Ishikawa (cell line): ENCODE results near the gene PREX1.

Experiments used
- CEBPB ChIP-seq: IDR thresholded peaks from 2 replicates; pipeline ENCODE4 v1.6.1; 2012
- CREB1 ChIP-seq: IDR thresholded peaks from 2 replicates; pipeline ENCODE4 v1.6.1; 2012; ENCODE audit warnings: low read depth
- EGR1 ChIP-seq: IDR thresholded peaks from 2 replicates; pipeline ENCODE4 v1.6.1; 2012
- EP300 ChIP-seq: IDR thresholded peaks from 2 replicates; pipeline ENCODE4 v1.6.1; 2012; ENCODE audit warnings: borderline replicate concordance
- FOXM1 ChIP-seq: IDR thresholded peaks from 2 replicates; pipeline ENCODE4 v1.6.1; 2012; ENCODE audit warnings: low read depth, borderline replicate concordance
- MAX ChIP-seq: IDR thresholded peaks from 2 replicates; pipeline ENCODE4 v1.6.1; 2012
- NFIC ChIP-seq: IDR thresholded peaks from 2 replicates; pipeline ENCODE4 v1.6.1; 2012
- RAD21 ChIP-seq: IDR thresholded peaks from 2 replicates; pipeline ENCODE4 v1.6.1; 2012; ENCODE audit warnings: low read depth
- REST ChIP-seq: IDR thresholded peaks from 2 replicates; pipeline ENCODE4 v1.6.1; 2012; ENCODE audit warnings: low read depth, mild to moderate bottlenecking
- TAF1 ChIP-seq: IDR thresholded peaks from 2 replicates; pipeline ENCODE4 v1.6.1; 2012; ENCODE audit warnings: low read depth, mild to moderate bottlenecking
- TCF12 ChIP-seq: IDR thresholded peaks from 2 replicates; pipeline ENCODE4 v1.6.1; 2012; ENCODE audit warnings: low read depth
- TEAD4 ChIP-seq: IDR thresholded peaks from 2 replicates; pipeline ENCODE4 v1.6.1; 2012
- YY1 ChIP-seq: IDR thresholded peaks from 2 replicates; pipeline ENCODE4 v1.6.1; 2012; ENCODE audit warnings: low read depth
- ZBTB7A ChIP-seq: IDR thresholded peaks from 2 replicates; pipeline ENCODE4 v1.6.1; 2012; ENCODE audit warnings: low read depth
- TF ChIP-seq, protein P1 (sequence below): IDR thresholded peaks from 2 replicates; pipeline ENCODE4 v1.6.1; 2012

PREX1 gene

DNA sequence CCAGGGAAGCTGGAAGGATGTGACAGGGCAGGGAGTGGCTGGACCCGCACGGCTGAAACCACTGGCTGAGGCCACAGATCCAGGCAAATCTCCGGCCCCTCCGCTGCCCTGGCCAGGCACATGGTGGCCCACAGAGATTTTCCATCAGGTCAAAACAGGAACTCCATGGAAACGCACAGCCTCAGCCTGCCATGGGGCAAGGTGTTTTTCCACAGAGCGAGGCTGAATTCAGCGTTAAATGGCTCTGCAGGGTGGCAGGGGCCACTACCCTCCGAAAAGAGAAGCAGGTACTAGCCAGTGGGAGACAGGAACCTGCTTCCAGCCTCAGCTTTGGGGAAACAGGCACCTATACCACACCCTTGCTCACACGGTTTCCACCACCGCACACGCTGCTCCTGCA, 53.1 kb downstream of the PREX1 start:
- TF ChIP-seq, protein P1, sequence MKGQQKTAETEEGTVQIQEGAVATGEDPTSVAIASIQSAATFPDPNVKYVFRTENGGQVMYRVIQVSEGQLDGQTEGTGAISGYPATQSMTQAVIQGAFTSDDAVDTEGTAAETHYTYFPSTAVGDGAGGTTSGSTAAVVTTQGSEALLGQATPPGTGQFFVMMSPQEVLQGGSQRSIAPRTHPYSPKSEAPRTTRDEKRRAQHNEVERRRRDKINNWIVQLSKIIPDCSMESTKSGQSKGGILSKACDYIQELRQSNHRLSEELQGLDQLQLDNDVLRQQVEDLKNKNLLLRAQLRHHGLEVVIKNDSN = no peak
- TF ChIP-seq YY1 (no peak), ZBTB7A (no peak), TCF12 (no peak), TAF1 (no peak), TEAD4 (no peak), EP300 (no peak), RAD21 (no peak)

DNA sequence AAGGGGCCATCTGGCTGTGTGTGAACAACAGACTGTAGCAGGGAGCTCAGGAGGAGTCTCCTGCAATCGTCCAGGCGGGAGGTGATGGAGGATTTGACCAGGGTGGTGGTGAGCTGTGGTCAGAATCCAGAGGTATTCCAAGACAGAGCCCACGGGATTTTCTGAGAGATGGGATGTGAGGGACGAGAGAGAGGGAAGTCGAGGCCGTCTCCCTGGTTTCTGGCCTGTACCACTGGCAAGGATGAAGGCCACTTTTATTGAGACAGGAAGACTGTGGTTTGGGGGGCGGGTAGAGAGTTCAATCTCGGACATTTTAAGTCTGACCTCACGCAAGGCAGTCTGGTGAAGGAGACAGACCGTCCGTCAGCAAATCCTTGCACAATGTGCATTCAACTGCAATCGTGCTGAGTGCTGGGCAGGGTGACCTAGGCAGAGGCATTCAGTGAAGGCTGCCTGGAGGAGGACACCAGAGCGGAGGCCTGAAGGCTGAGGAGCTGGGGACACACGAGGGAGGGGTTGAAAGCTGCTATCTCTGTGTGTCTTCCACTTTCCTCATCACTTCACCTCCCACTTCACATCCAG, 53.9 kb downstream of the PREX1 start:
- TF ChIP-seq REST = no peak
- no peak for TF ChIP-seq EGR1
- no peak for TF ChIP-seq MAX
- no peak for TF ChIP-seq EP300
- TF ChIP-seq, protein P1 = no peak
- TF ChIP-seq TEAD4 = no peak
- TF ChIP-seq FOXM1 = no peak
- no peak for TF ChIP-seq RAD21
- TF ChIP-seq CREB1 = no peak
- TF ChIP-seq TAF1 = no peak
- no peak for TF ChIP-seq ZBTB7A
- no peak for TF ChIP-seq NFIC
- no peak for TF ChIP-seq TCF12
- TF ChIP-seq CEBPB = no peak
- no peak for TF ChIP-seq YY1

DNA sequence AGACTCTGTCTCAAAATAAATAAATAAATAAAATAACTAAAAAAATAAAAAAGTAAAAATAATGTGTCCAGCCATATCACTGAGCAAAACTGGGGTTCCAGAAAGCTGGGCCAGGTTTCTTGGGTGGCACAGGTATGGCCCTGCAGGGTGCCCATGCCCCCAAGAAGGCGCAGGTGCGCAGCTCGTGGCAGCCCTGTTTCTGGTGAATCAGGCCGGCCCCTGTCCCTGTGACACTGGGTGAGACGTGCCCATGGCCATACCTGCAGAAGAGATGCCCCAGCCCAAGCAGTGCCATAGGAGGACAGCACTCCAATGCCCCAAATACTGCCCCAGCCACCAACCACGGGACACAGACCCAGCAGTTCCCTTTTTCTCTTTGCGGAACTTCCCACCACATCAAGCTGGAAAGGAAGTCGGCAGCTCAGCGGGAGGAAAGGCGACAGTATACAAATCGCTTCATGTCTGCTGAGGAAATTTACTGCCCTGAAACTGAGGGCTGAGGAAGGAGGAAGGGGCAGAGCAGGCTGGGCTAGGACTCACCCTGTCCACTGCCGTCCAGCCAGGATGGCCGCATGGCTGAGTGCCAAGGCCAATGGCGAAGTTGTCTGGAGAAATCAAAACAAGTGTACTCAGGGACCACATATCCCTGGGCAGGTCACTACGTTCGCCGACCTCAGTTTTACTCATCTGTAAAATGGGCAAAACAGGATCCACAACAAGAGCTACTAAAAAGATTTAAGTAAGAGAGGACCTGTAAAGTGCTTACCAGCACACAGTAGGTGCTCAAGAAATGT, 55.4 kb downstream of the PREX1 start:
- TF ChIP-seq REST = no peak
- TF ChIP-seq, protein P1 = no peak
- TF ChIP-seq NFIC = no peak
- no peak for TF ChIP-seq MAX
- TF ChIP-seq TEAD4 = no peak
- TF ChIP-seq TAF1 = no peak
- no peak for TF ChIP-seq CREB1
- no peak for TF ChIP-seq ZBTB7A
- no peak for TF ChIP-seq EGR1
- TF ChIP-seq RAD21 = no peak
- no peak for TF ChIP-seq YY1
- no peak for TF ChIP-seq CEBPB

DNA sequence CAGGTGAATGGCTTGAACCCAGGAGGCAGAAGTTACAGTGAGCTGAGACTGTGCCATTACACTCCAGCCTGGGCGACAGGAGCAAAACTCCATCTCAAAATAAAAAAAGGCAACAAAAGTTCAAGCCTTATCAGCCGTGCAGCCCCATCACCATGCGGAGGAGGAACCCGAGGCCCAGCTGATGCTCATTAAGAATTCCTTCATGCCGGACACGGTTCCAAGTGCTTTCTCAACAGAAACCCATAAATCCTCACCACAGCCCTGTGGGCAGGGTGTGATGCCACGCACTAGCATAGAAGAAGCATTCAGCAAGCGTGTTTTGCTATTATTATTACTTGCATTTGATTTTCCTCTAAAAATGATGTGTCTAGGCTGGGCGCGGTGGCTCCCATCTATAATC, 56.3 kb downstream of the PREX1 start:
- TF ChIP-seq YY1 (no peak), MAX (no peak), TEAD4 (no peak), RAD21 (no peak), EGR1 (no peak), TAF1 (no peak), TCF12 (no peak), REST (no peak), CREB1 (no peak), CEBPB (no peak)
- TF ChIP-seq, protein P1 = no peak
